ENCODE data around the gene CLEC5A. TPM values are rescaled to one million over a fixed set of nuclear protein-coding genes. Genes with fewer than 3 reads are reported as not detected.
A peak's percentile ranks its signal among the peaks of the same experiment; 100 is the strongest.

The CLEC5A gene
- total and polyA plus RNA-seq, 2 experiments from 2014 or later = not detected

DNA sequence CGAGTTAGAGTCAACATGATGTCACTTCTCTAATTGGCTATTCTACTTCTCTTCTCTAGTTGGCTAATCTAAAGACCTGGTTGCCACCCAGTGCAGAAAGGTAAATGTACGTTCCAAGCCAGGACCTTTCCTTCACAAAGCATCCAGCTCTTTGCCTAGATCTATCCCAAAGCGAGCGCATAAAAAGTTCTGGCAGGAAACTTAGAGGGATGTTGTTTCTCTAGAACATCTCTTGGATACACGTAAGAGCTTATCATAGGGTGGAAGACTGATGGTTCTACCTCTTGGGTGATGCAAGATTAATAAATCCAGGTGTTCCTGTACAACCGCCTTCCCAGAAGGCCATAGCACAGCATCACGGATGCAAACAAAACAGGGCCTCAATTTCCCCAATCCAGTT is 26.9 kb upstream of the CLEC5A start, which contains the start of gene TAS2R38:
TSS of gene TAS2R38 (minus strand) at position 101 of the 400 bp plus-strand sequence. CDS start at position 17, 84 bp downstream.
- Histone ChIP-seq H3F3A (ENCODE audit: insufficient read depth) (no peaks in the 10 kb centered on the region), H3K4me3 (no peak within 1 kb of the TSS), H4K20me1 (ENCODE audit: insufficient read depth) (no peaks in the 10 kb centered on the region), H3K4me1 (ENCODE audit: insufficient read depth) (no peaks in the 10 kb centered on the region), H3K9me3 (ENCODE audit: low read depth) (no peaks in the 10 kb centered on the region), H3K27me3 (replicated peaks; ENCODE audit: insufficient read depth) (no peaks in the 10 kb centered on the region), H3K9ac (no peak within 1 kb of the TSS), H3K79me2 (ENCODE audit: insufficient read depth) (no peaks in the 10 kb centered on the region), H3K9me2 (ENCODE audit: insufficient read depth) (no peaks in the 10 kb centered on the region), H3K36me3 (ENCODE audit: low read depth) (no peaks in the 10 kb centered on the region), H3K27ac (no peak within 1 kb of the TSS), H2AFZ (no peak within 1 kb of the TSS), H3K4me2 (ENCODE audit: unreplicated experiment) (no peak within 1 kb of the TSS)
- TF ChIP-seq EZH2phosphoT487 (IDR thresholded peaks at IDR 0.05; ENCODE audit: insufficient read depth, low read depth) = no peak
- no peak for TF ChIP-seq EZH2 (IDR thresholded peaks at IDR 0.05; ENCODE audit: insufficient read depth, poor library complexity, severe bottlenecking)
- WGBS, 2 experiments (ENCODE audit: low coverage in 1 of 2, low lambda C conversion rate in 2 of 2, missing lambda C conversion rate in 2 of 2) = 57 to 61% methylated on average over 7 of the region's 7 CpGs
- DNase-seq = no peak
- in situ Hi-C loops (cut with MboI) = no loop called here

DNA sequence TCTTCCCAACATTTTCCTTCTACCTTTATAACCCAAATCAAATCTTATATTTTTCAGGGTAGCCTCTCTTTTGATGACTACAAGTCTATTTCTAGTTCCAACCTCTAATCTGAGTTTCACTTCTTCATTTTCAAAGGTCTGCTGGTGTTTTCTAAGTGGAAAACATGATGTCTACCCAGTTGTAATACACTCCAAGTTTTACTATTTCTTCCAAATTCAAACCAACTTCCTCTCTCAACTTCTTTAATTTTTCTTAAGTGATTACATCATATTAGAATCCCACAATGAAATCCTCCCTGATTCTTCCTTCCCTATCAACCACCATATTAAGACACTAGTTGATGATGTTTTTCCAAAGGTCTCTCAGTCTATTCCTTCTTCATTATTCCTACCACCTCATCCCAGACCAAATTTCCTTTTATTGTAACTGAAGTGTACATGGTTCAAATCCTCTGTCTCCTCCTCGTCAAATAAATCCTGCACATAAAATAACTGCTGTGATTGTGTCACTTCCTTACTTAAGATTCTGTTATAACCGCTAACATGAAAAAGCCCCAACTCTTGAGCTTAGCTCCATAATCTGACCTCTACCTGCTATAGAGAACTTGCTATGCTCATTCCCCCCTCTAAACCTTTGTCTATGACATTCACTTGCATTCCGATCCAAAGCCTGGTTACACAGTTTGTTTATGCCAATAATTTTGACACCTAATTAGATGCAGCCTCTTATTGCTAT is 14.1 kb upstream of the CLEC5A start:
- DNase-seq = no peak
- no peaks in the 10 kb centered on the region for H3K36me3 ChIP-seq (ENCODE audit: low read depth)
- no peak overlapping the region for H3K4me2 ChIP-seq (ENCODE audit: unreplicated experiment)
- in situ Hi-C loops (cut with MboI) = no loop called here
- no peaks in the 10 kb centered on the region for H3K79me2 ChIP-seq (ENCODE audit: insufficient read depth)
- no peak overlapping the region for H3K27ac ChIP-seq
- no peaks in the 10 kb centered on the region for H3K9me3 ChIP-seq (ENCODE audit: low read depth)
- no peaks in the 10 kb centered on the region for H3K27me3 ChIP-seq (replicated peaks; ENCODE audit: insufficient read depth)
- H3K4me1 ChIP-seq (ENCODE audit: insufficient read depth) = peaks cover under 1% of the 10 kb centered on the region; the same call in 1 of the 2 replicates
- H3K9ac ChIP-seq = no peak overlapping the region
- H4K20me1 ChIP-seq (ENCODE audit: insufficient read depth) = no peaks in the 10 kb centered on the region
- H3F3A ChIP-seq (ENCODE audit: insufficient read depth) = peaks cover 1% of the 10 kb centered on the region
- H2AFZ ChIP-seq = no peak overlapping the region
- 47 to 53% methylated on average over 3 of the region's 3 CpGs for WGBS, 2 experiments (ENCODE audit: low coverage in 1 of 2, low lambda C conversion rate in 2 of 2, missing lambda C conversion rate in 2 of 2)
- no peak for TF ChIP-seq EZH2phosphoT487 (IDR thresholded peaks at IDR 0.05; ENCODE audit: insufficient read depth, low read depth)
- TF ChIP-seq EZH2 (IDR thresholded peaks at IDR 0.05; ENCODE audit: insufficient read depth, poor library complexity, severe bottlenecking) = no peak
- H3K4me3 ChIP-seq = no peak overlapping the region
- H3K9me2 ChIP-seq (ENCODE audit: insufficient read depth) = no peaks in the 10 kb centered on the region

GRCh38 chr7:141956084-141956483 is 9.3 kb upstream of the CLEC5A start:
- in situ Hi-C loops (cut with MboI) = no loop called here
- no peak for TF ChIP-seq EZH2phosphoT487 (IDR thresholded peaks at IDR 0.05; ENCODE audit: insufficient read depth, low read depth)
- no peak for TF ChIP-seq EZH2 (IDR thresholded peaks at IDR 0.05; ENCODE audit: insufficient read depth, poor library complexity, severe bottlenecking)
- Histone ChIP-seq H3K9me2 (ENCODE audit: insufficient read depth) (no peaks in the 10 kb centered on the region), H3K36me3 (ENCODE audit: low read depth) (no peaks in the 10 kb centered on the region), H3K27ac (peak overlapping the region; percentile 53), H2AFZ (no peak overlapping the region), H3K4me1 (ENCODE audit: insufficient read depth) (peaks cover 5% of the 10 kb centered on the region; the same call in 1 of the 2 replicates), H4K20me1 (ENCODE audit: insufficient read depth) (no peaks in the 10 kb centered on the region), H3K4me2 (ENCODE audit: unreplicated experiment) (peak overlapping the region; percentile 34), H3F3A (ENCODE audit: insufficient read depth) (peaks cover 5% of the 10 kb centered on the region), H3K79me2 (ENCODE audit: insufficient read depth) (no peaks in the 10 kb centered on the region), H3K9me3 (ENCODE audit: low read depth) (no peaks in the 10 kb centered on the region), H3K27me3 (replicated peaks; ENCODE audit: insufficient read depth) (no peaks in the 10 kb centered on the region), H3K9ac (no peak overlapping the region), H3K4me3 (0 out of 2 replicates have a peak overlapping the region, but pooled peaks have one; percentile 20)
- WGBS, 2 experiments (ENCODE audit: low coverage in 1 of 2, low lambda C conversion rate in 2 of 2, missing lambda C conversion rate in 2 of 2) = 2 to 3% methylated on average over 3 of the region's 3 CpGs
- DNase-seq = peak; percentile 65

DNA sequence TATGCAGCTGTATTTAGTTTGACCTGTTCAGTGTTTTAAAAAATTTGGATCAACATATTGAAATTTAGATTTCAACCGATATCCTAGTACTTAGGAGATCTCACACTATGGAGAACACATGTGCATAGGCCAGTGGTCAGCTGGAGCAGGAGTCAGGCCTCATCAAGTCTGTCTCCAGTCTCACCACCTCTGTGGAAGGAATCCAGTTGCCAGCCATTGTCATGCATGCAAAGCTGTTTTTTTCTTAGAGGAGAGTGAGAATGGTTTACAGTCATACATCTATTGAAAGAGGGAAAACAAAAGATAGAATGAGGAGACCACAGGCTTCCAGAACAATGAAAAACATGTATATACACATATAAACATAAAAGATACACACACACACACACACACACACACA is 7.6 kb upstream of the CLEC5A start:
- no peaks in the 10 kb centered on the region for H3K27me3 ChIP-seq (replicated peaks; ENCODE audit: insufficient read depth)
- H3K4me1 ChIP-seq (ENCODE audit: insufficient read depth) = peaks cover 5% of the 10 kb centered on the region; the same call in 1 of the 2 replicates
- H3K9ac ChIP-seq = no peak overlapping the region
- no peak overlapping the region for H3K27ac ChIP-seq
- H3K36me3 ChIP-seq (ENCODE audit: low read depth) = no peaks in the 10 kb centered on the region
- no peaks in the 10 kb centered on the region for H4K20me1 ChIP-seq (ENCODE audit: insufficient read depth)
- in situ Hi-C loops (cut with MboI) = no loop called here
- H2AFZ ChIP-seq = no peak overlapping the region
- H3K4me2 ChIP-seq (ENCODE audit: unreplicated experiment) = no peak overlapping the region
- H3K9me2 ChIP-seq (ENCODE audit: insufficient read depth) = no peaks in the 10 kb centered on the region
- no peaks in the 10 kb centered on the region for H3K9me3 ChIP-seq (ENCODE audit: low read depth)
- H3K4me3 ChIP-seq = no peak overlapping the region
- peaks cover 5% of the 10 kb centered on the region for H3F3A ChIP-seq (ENCODE audit: insufficient read depth)
- no peaks in the 10 kb centered on the region for H3K79me2 ChIP-seq (ENCODE audit: insufficient read depth)
- 39 to 76% methylated on average over 1 of the region's 1 CpG for whole genome bisulfite sequencing, 2 experiments (ENCODE audit: low coverage in 1 of 2, low lambda C conversion rate in 2 of 2, missing lambda C conversion rate in 2 of 2)
- TF ChIP-seq EZH2 (IDR thresholded peaks at IDR 0.05; ENCODE audit: insufficient read depth, poor library complexity, severe bottlenecking) (no peak), EZH2phosphoT487 (IDR thresholded peaks at IDR 0.05; ENCODE audit: insufficient read depth, low read depth) (no peak)
- no peak for DNase-seq
